Mucosa of descending colon (tissue), 3 donors: ENCODE data around the gene SAE1. TPM values are rescaled to one million over a fixed set of nuclear protein-coding genes. Genes with fewer than 3 reads are reported as not detected.

Experiments used
- ATAC-seq: fragments of 200-7000 bp; cut with Tn5 transposase; one replicate; pipeline ENCODE4 v1.9.1; 2020; ENCODE audit warnings: mild to moderate bottlenecking, moderate library complexity
- DNase-seq, 3 donors: peaks; one replicate each; pipeline ENCODE4 v3.0.0-alpha.2; 2020
- H3K36me3 ChIP-seq: fragments of 200-600 bp; one replicate; pipeline ENCODE4 v1.8.0; 2021; ENCODE audit warnings: low read depth, mild to moderate bottlenecking
- H3K4me1 ChIP-seq: fragments of 200-600 bp; one replicate; pipeline ENCODE4 v1.8.0; 2021; ENCODE audit warnings: low read depth, mild to moderate bottlenecking
- H3K4me3 ChIP-seq: fragments of 200-600 bp; one replicate; pipeline ENCODE4 v1.8.0; 2021; ENCODE audit warnings: mild to moderate bottlenecking
- H3K9me3 ChIP-seq: fragments of 200-600 bp; one replicate; pipeline ENCODE4 v1.8.0; 2021; ENCODE audit warnings: mild to moderate bottlenecking
- intact Hi-C, 2 donors: fragments of 100-400 bp; cut with DNase I in 1 of 2; cut with micrococcal nuclease in 1 of 2; formaldehyde crosslinking; loops; one replicate each; pipeline versions ENCODE4 v1.11.0 to v1.11.1; 2022; cut with DNase I, micrococcal nuclease
- total RNA-seq, 3 donors: library from RNA; stranded (reverse); fragmentation: NEBNext Ultra II Directional in 2 of 3; extraction: Animal tissue kit (Norgen Biotek cat#: 25700) in 2 of 3; gene quantifications; one replicate each; pipeline versions ENCODE4 v1.2.1 to v1.2.4, GENCODE V29; 2021 to 2023
- TF ChIP-seq, protein P1 (sequence below): fragments of 200-600 bp; IDR thresholded peaks from one replicate; pipeline ENCODE4 v1.8.0; 2022; ENCODE audit warnings: antibody characterized with exemption, mild to moderate bottlenecking
- donor health status: DM: no; HTN: no; CAD: no; lungs with moderate emphysema.
- donor health status: DM: no; HTN: no; CAD: no.
- donor health status: DM: no; HTN: yes; CAD: no.

SAE1 gene
- total RNA-seq, 3 donors from 2014 or later = 41.7 to 133 (median 66.4) TPM

DNA sequence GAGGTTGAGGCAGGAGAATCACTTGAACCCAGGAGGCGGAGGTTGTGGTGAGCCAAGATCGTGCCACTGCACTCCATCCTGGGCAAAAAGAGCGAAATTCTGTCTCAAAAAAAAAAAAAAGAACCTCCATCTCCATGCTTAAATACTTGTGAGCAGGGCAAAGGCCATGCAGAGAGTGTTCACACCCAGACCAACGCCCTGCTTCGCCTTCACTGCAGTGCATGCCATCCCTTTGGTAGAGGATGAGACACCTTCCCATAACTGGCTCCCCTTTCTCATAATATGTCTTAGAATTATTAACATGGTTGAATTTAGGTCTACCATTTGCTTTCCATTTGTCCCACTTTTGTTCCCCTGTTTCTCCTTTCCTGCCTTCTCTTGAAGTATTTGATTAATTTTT is 84.9 kb downstream of the SAE1 start:
- ATAC-seq (peak; percentile 94), DNase-seq (peak; percentile 76 to 86 (median 77))
- intact Hi-C loops = no loop called here
- Histone ChIP-seq H3K9me3 (no peaks in the 10 kb centered on the region), H3K4me3 (no peak overlapping the region), H3K4me1 (peaks cover 8% of the 10 kb centered on the region), H3K36me3 (no peaks in the 10 kb centered on the region)
- TF ChIP-seq, protein P1, sequence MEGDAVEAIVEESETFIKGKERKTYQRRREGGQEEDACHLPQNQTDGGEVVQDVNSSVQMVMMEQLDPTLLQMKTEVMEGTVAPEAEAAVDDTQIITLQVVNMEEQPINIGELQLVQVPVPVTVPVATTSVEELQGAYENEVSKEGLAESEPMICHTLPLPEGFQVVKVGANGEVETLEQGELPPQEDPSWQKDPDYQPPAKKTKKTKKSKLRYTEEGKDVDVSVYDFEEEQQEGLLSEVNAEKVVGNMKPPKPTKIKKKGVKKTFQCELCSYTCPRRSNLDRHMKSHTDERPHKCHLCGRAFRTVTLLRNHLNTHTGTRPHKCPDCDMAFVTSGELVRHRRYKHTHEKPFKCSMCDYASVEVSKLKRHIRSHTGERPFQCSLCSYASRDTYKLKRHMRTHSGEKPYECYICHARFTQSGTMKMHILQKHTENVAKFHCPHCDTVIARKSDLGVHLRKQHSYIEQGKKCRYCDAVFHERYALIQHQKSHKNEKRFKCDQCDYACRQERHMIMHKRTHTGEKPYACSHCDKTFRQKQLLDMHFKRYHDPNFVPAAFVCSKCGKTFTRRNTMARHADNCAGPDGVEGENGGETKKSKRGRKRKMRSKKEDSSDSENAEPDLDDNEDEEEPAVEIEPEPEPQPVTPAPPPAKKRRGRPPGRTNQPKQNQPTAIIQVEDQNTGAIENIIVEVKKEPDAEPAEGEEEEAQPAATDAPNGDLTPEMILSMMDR = no peak

DNA sequence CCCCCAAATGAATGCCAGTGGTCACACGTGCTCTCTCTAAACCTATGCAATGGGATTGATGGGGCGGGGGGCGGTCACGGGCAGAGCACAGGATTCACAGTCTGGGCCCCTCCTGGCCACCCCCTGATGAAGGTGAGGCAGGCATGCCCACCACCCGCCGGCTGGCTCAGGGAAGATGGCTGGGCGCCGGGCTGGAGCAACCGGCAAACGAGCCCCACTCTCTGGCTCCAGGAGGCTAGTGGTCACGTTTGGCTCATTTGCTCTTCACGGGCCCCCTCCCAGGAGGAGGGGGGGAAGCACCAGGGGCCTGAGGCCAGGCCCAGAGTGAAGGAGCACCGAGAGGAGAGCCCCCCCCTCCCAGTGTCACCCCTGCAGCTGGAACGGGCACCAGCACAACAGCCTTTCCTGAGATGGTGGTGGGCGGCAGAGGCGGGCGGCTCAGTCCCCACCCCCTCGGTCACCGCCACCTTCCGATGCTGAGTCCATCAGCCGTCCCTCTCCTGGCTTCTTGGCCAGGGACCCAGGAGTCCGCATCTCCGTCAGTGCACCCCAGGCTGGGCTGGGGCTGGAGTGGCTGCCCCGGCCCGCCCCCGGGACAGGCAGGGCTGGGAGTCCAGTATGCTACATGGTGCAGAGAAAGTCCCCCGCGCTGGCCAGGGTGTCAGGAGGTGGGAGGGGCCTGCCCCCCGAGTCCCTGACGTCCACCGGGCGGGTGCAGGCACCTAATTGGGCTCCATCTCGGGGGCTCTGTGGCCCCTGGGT is 90.6 kb downstream of the SAE1 start:
- TF ChIP-seq, protein P1 = no peak
- intact Hi-C loops = no loop called here
- Histone ChIP-seq H3K9me3 (no peaks in the 10 kb centered on the region), H3K36me3 (no peaks in the 10 kb centered on the region), H3K4me3 (no peak overlapping the region), H3K4me1 (no peaks in the 10 kb centered on the region)
- ATAC-seq = no peak
- DNase-seq = no peak

DNA sequence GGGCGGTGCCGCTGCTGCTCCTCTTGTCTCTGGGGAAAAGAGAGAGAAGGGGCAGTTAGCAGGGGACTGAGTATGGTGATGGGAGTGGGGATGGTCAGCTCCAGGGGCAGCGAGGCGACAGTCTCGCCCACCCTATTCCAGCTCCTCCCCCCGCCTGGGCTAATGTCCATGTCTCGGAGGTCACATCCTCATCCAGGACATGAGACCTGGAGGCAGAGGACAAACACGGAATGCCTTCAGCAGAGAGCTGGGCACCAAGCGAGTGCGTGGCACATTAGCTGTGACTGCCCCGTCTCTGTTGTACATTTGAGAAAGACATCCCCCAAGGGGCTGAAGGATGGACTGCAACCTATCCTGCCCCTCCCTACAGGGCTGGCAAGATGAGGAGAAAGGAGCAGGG is 91.3 kb downstream of the SAE1 start:
- Histone ChIP-seq H3K4me1 (peaks cover 5% of the 10 kb centered on the region), H3K9me3 (no peaks in the 10 kb centered on the region), H3K4me3 (no peak overlapping the region), H3K36me3 (no peaks in the 10 kb centered on the region)
- intact Hi-C loops = no loop called here
- no peak for DNase-seq
- TF ChIP-seq, protein P1 = no peak
- no peak for ATAC-seq

DNA sequence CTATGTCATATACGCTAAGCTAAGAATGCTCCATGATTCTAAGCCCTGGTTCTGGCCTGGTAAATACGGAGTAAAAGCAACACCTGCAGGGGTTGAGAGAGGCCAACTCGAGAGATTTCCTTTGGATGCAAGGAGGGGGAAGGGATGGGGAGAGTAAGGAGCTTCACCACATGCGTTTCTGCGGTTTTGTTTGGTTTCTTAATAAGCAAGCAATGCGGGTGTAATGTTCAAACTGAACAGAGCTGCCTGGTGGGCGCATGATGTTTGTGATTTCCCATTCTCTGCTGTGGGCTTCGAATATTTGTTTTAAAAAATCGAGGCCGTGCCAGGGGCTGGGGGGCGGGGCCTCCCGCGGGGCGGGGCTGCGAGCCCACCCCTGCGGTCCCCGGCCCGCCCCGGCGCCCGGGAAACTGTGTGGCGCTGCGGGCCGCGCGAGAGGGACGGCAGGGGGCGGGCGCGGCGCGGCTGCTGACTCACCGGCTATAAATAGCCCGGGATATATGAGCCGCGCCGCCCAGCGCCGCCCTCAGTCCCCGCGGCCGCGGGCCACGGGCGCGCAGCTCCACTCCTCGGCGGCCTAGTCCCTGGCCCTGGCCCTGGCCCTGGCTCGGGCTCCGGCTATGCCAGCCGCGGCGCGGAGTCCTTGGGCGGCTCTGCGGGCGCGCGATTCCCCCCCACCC is 95.3 kb downstream of the SAE1 start:
- H3K4me1 ChIP-seq = peaks cover 20% of the 10 kb centered on the region
- H3K4me3 ChIP-seq = peak overlapping the region; percentile 22
- intact Hi-C loops = no loop called here
- no peaks in the 10 kb centered on the region for H3K9me3 ChIP-seq
- H3K36me3 ChIP-seq = no peaks in the 10 kb centered on the region
- DNase-seq (peak; percentile 90 to 94 (median 93)), ATAC-seq (peak; percentile 74)
- TF ChIP-seq, protein P1 = peak; percentile 49

DNA sequence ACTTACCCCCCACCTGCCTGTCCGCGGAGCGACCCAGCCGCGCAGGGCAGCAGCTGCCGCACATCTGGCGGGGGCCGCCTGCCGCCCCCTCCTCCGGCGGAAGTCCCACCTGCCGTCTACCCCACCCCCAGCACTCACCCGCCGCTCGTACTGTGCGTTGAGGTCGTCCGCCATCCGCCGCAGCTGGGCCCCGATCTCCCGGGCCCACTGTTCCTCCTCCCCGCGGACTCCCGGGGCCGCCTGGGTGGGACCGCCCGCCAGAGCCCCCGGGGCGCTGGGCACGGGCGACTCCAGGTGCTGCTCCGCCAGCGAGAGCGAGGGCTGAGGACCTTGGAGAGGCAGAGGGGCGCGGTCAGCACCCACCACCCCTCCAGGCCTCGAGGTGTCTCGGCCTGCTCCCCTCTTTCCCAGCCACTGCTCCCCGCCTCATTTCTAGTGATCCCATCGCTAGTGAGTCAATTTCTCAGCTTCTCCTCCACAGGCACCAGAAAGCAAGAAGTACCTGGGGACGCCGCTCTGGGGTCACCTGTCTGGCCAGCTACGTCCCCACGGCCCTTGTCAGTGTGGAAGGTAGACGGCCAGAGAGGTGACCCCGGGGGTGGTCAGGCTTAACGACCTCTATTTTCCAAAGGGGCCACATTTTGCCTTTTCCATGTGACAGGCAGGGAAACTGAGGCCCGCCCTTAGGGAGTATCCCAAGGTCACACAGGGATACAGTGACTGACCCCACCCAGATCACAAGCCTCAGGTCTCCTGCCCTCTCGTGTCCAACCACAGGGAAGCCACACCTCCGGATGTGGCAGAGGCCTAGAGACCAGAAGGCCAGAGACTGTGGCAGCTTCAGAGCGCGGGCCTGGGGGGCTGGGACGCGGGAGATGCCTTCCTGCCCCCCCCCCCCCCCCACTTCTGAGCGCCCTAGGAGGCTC is 96.1 kb downstream of the SAE1 start:
- H3K4me1 ChIP-seq = peaks cover 22% of the 10 kb centered on the region

More for the DNA sequence above, 96.1 kb downstream of the SAE1 start:
- H3K4me3 ChIP-seq = peak overlapping the region; percentile 22
- H3K9me3 ChIP-seq = no peaks in the 10 kb centered on the region
- TF ChIP-seq, protein P1 = peak; percentile 46
- DNase-seq (peak; percentile 87 to 94 (median 92)), ATAC-seq (peak; percentile 68)
- intact Hi-C loops = no loop called here
- no peaks in the 10 kb centered on the region for H3K36me3 ChIP-seq
